Measurements from ENCODE around the gene AVPR2. TPM values are rescaled to one million over a fixed set of nuclear protein-coding genes. Genes with fewer than 3 reads are reported as not detected.

The AVPR2 gene
- total RNA-seq, 1 donor from 2014 or later: 3.0 TPM

DNA sequence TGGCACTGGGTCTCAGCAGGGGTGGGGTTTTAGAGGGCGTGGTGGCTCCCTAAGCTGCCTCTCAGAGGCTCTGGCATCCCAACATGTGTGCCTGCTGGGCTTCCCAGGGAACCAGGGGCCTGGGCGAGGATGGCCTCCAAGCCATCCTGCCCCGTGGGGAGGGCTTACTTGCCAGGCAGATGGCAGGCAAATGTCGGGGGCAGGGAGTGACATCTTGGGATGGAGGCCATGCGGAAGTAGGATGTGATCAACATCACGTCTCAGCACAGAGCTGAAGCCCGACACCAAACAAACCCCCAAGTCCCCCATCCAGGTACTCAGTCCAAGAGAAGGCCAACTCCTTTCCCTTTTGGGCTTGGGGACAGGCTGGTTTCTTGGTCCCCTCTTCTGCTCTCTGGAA is 23.2 kb upstream of the AVPR2 start:
- intact Hi-C loops (cut with DNase I): no loop called here
- ATAC-seq (no peak), DNase-seq (no peak)
- Histone ChIP-seq H3K36me3 (no peaks in the 10 kb centered on the region), H3K4me3 (no peak overlapping the region), H3K9me3 (no peaks in the 10 kb centered on the region), H3K27me3 (peaks cover 12% of the 10 kb centered on the region), H3K27ac (no peak overlapping the region), H3K4me1 (no peaks in the 10 kb centered on the region)
- TF ChIP-seq, protein P1, sequence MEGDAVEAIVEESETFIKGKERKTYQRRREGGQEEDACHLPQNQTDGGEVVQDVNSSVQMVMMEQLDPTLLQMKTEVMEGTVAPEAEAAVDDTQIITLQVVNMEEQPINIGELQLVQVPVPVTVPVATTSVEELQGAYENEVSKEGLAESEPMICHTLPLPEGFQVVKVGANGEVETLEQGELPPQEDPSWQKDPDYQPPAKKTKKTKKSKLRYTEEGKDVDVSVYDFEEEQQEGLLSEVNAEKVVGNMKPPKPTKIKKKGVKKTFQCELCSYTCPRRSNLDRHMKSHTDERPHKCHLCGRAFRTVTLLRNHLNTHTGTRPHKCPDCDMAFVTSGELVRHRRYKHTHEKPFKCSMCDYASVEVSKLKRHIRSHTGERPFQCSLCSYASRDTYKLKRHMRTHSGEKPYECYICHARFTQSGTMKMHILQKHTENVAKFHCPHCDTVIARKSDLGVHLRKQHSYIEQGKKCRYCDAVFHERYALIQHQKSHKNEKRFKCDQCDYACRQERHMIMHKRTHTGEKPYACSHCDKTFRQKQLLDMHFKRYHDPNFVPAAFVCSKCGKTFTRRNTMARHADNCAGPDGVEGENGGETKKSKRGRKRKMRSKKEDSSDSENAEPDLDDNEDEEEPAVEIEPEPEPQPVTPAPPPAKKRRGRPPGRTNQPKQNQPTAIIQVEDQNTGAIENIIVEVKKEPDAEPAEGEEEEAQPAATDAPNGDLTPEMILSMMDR (IDR thresholded peaks at IDR 0.05): no peak

DNA sequence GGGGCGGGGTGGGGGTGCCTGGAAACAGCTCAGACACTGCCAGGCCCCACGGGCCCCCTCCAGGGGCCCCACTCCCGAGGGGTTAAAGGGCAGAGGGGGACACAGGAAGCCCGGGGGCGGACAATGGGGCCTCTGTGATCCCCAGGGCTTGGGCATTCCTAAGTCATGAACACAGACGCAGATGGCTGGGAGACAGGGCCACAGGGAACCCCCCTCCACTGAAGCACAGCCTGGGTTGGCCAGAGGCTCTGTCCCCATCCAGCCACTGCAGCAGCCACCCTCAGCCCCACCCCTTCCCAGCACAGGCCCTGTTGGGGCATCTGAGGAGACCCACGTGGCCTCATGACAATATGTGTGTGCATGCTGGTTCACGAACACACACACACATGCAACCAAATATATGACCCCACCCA is 22.4 kb upstream of the AVPR2 start:
- TF ChIP-seq, protein P1 (IDR thresholded peaks at IDR 0.05): no peak
- H3K9me3 ChIP-seq: no peaks in the 10 kb centered on the region
- ATAC-seq (no peak), DNase-seq (no peak)
- peaks cover 12% of the 10 kb centered on the region for H3K27me3 ChIP-seq
- intact Hi-C loops (cut with DNase I): no loop called here
- H3K36me3 ChIP-seq: no peaks in the 10 kb centered on the region
- H3K4me1 ChIP-seq: no peaks in the 10 kb centered on the region
- H3K27ac ChIP-seq: no peak overlapping the region
- no peak overlapping the region for H3K4me3 ChIP-seq

DNA sequence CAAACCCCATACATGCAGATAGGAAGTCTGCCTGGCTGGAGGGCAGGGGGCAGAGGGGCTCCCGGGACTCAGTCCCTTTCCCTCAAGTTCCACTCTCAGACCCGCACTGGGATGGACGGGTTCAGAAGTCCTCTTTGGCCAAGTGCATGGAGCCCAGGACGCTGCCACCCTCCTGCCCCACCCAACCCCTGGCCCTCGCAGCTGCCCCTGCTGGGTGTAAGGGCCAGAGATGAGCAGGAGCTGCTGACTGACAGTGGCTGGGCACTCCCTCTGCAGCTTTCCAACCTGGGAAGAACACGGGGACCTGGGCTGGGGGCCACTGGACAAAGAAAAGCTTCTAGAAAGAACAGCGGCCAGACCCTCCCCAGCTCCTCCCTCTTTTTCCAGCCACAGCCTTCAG is 21.9 kb upstream of the AVPR2 start:
- H3K27me3 ChIP-seq: peaks cover 12% of the 10 kb centered on the region
- no peak overlapping the region for H3K4me3 ChIP-seq
- DNase-seq (no peak), ATAC-seq (no peak)
- H3K27ac ChIP-seq: no peak overlapping the region
- intact Hi-C loops (cut with DNase I): no loop called here
- no peaks in the 10 kb centered on the region for H3K9me3 ChIP-seq
- TF ChIP-seq, protein P1 (IDR thresholded peaks at IDR 0.05): no peak
- no peaks in the 10 kb centered on the region for H3K4me1 ChIP-seq
- no peaks in the 10 kb centered on the region for H3K36me3 ChIP-seq

DNA sequence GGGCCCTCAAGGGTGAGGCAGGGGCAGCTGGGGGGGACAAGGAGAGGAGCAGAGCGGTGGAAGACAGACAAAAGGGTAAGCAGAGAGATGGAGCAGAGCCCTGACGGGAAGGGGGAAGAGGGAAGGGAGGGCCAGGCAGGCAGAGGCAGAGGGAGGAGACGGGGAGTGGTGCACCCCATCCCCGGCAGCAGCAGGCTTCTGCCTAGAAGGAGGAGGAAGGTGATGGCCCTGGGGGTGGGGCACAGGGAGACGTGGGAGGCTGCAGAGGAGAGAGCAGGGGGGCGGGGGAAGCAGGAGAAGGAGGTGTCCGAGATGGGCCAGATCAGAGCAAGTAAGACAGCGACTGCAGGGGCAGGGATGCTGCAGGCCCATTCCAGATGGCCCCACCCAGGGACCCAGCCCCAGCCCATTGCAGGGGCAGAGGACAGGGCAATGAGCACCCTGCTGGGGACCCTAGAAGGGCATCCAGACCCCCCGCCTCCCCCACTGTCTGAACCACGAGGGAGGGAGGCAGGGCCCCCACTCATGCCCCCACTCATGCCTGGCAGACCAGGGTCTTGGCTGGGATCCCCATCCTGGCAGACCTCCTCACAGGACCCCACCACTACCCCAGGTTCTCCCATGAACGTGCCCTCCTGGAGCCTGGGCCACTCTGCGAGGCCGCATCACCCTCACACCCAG is 21.2 kb upstream of the AVPR2 start:
- H3K36me3 ChIP-seq: no peaks in the 10 kb centered on the region
- no peak overlapping the region for H3K27ac ChIP-seq
- H3K9me3 ChIP-seq: no peaks in the 10 kb centered on the region
- H3K4me1 ChIP-seq: no peaks in the 10 kb centered on the region
- H3K4me3 ChIP-seq: no peak overlapping the region
- intact Hi-C loops (cut with DNase I): no loop called here
- peaks cover 12% of the 10 kb centered on the region for H3K27me3 ChIP-seq
- TF ChIP-seq, protein P1 (IDR thresholded peaks at IDR 0.05): no peak
- ATAC-seq (no peak), DNase-seq (no peak)

DNA sequence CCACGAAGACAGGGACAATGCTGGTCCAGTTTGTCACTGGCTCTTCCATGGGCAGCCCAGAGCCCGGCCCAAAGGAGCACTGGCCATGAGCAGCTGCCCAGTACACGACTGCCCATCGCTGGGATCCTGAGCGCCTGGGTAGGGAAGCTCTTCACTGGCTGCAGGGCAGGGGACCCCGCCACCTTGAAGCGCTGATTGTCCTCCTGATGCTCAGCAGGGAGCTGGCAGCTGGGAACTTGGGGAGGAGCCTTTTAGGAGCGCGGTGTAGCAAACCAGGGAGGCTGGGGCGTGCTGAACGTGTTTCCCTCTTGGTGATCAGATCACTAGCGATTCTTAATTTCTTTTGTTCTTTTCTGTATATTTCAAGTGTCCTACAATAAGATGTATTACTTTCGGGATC is 20.3 kb upstream of the AVPR2 start:
- DNase-seq (no peak), ATAC-seq (no peak)
- H3K27ac ChIP-seq: no peak overlapping the region
- no peak overlapping the region for H3K4me3 ChIP-seq
- no peaks in the 10 kb centered on the region for H3K36me3 ChIP-seq
- no peaks in the 10 kb centered on the region for H3K4me1 ChIP-seq
- TF ChIP-seq, protein P1 (IDR thresholded peaks at IDR 0.05): no peak
- intact Hi-C loops (cut with DNase I): no loop called here
- peaks cover 12% of the 10 kb centered on the region for H3K27me3 ChIP-seq
- H3K9me3 ChIP-seq: no peaks in the 10 kb centered on the region

DNA sequence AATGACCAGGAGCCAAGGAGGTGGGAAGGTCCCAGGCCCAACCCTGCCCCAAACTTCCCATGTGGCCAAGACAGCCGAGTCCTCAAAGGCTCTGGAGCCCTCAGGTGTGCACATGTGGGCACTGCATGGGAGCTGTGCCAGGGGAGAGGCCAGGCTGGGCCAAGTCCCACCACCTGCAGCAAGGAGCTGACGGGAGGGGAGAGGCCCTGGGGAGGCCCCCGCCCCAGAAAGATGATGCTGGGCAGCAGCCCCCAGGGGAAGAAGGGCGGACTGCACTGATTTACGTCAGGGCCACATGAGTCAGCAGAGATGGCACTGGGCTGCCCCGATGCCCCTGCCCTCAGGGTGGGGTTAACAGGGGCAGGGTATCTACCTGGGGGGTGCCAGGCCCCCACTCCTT is 19.9 kb upstream of the AVPR2 start:
- no peak overlapping the region for H3K4me3 ChIP-seq

More for the DNA sequence above, 19.9 kb upstream of the AVPR2 start:
- TF ChIP-seq, protein P1 (IDR thresholded peaks at IDR 0.05): no peak
- no peaks in the 10 kb centered on the region for H3K4me1 ChIP-seq
- DNase-seq (no peak), ATAC-seq (no peak)
- H3K27me3 ChIP-seq: peaks cover 12% of the 10 kb centered on the region
- no peak overlapping the region for H3K27ac ChIP-seq
- intact Hi-C loops (cut with DNase I): no loop called here
- H3K9me3 ChIP-seq: no peaks in the 10 kb centered on the region
- no peaks in the 10 kb centered on the region for H3K36me3 ChIP-seq
